IMR-90 (cell line): ENCODE measurements around the gene NEO1. TPM values are rescaled to one million over a fixed set of nuclear protein-coding genes. Genes with fewer than 3 reads are reported as not detected.

Source experiments
- ATAC-seq: fragments of 200-7000 bp; cut with Tn5 transposase; 2 replicates; pipeline ENCODE4 v1.9.1; 2020; ENCODE audit warnings: low read depth, mild to moderate bottlenecking, moderate library complexity
- BruUV-seq: library from RNA; stranded (reverse); fragments of 400-500 nt; replicated peaks from 2 replicates; lab custom pipeline; 2021; lab: Mats Ljungman, UMichigan
- CTCF ChIA-PET: fragments of 300-600 bp; formaldehyde crosslinking; extraction: SDS; loops from one replicate; lab custom pipeline; 2021; ENCODE audit warnings: antibody characterized with exemption; lab: Yijun Ruan, JAX
- POLR2A ChIA-PET: fragments of 300-600 bp; sonication (Branson Sonifier 250); formaldehyde crosslinking; loops from one replicate; lab custom pipeline; 2022; ENCODE audit warnings: antibody characterized with exemption; ENCODE audit not compliant: unreplicated experiment; lab: Charles Lee
- DNase-seq: peaks from one replicate; pipeline ENCODE4 v3.0.0; 2013
- H2AFZ ChIP-seq: replicated peaks from 2 replicates; pipeline ENCODE3; 2013; ENCODE audit warnings: low read length, mild to moderate bottlenecking; ENCODE audit not compliant: poor library complexity
- H2AK5ac ChIP-seq: 2 replicates; pipeline ENCODE4 v1.6.1; 2013; ENCODE audit warnings: low read depth, low read length, inconsistent platforms
- H2AK9ac ChIP-seq: replicated peaks from 2 replicates; pipeline ENCODE3; 2013; ENCODE audit warnings: mild to moderate bottlenecking, low read depth, low read length, moderate library complexity; ENCODE audit not compliant: poor library complexity
- H2BK120ac ChIP-seq: 2 replicates; pipeline ENCODE4 v1.6.1; 2013; ENCODE audit warnings: low read depth, low read length, inconsistent platforms
- H2BK15ac ChIP-seq: 3 replicates; pipeline ENCODE4 v1.6.1; 2013; ENCODE audit warnings: low read depth, low read length, inconsistent platforms
- H2BK20ac ChIP-seq: 2 replicates; pipeline ENCODE4 v1.6.1; 2013; ENCODE audit warnings: low read depth, mild to moderate bottlenecking, inconsistent platforms, low read length, moderate library complexity
- H2BK5ac ChIP-seq: 2 replicates; pipeline ENCODE4 v1.6.1; 2013; ENCODE audit warnings: mild to moderate bottlenecking, low read depth, low read length, inconsistent platforms; ENCODE audit not compliant: poor library complexity, severe bottlenecking
- H3K14ac ChIP-seq: replicated peaks from 2 replicates; pipeline ENCODE4 v1.6.1; 2013; ENCODE audit warnings: low read depth, low read length, inconsistent platforms
- H3K18ac ChIP-seq: 2 replicates; pipeline ENCODE4 v1.6.1; 2013; ENCODE audit warnings: low read depth, low read length, control low read depth
- H3K23ac ChIP-seq: 2 replicates; pipeline ENCODE4 v1.6.1; 2013; ENCODE audit warnings: low read depth, low read length, inconsistent platforms
- H3K27ac ChIP-seq: 2 replicates; pipeline ENCODE4 v1.5.1; 2013; ENCODE audit warnings: mild to moderate bottlenecking, control low read depth, low read length; ENCODE audit not compliant: insufficient read depth
- H3K27me3 ChIP-seq: 2 replicates; pipeline ENCODE4 v1.6.1; 2013; ENCODE audit warnings: low read length; ENCODE audit not compliant: control insufficient read depth, insufficient read depth
- H3K36me3 ChIP-seq: 2 replicates; pipeline ENCODE4 v1.6.1; 2013; ENCODE audit warnings: low read length, mixed read lengths; ENCODE audit not compliant: control insufficient read depth, insufficient read depth
- H3K4ac ChIP-seq: 2 replicates; pipeline ENCODE4 v1.6.1; 2013; ENCODE audit warnings: low read depth, low read length, inconsistent platforms
- H3K4me1 ChIP-seq: 2 replicates; pipeline ENCODE4 v1.6.1; 2013; ENCODE audit warnings: low read length, mixed read lengths; ENCODE audit not compliant: control insufficient read depth, insufficient read depth
- H3K4me2 ChIP-seq: 2 replicates; pipeline ENCODE4 v1.6.1; 2013; ENCODE audit warnings: low read depth, mild to moderate bottlenecking, control low read depth, low read length, moderate library complexity
- H3K4me3 ChIP-seq: 2 replicates; pipeline ENCODE4 v1.5.1; 2013; ENCODE audit warnings: low read depth, mild to moderate bottlenecking, control low read depth, low read length, moderate library complexity; ENCODE audit not compliant: insufficient read depth
- H3K56ac ChIP-seq: 2 replicates; pipeline ENCODE4 v1.6.1; 2013; ENCODE audit warnings: low read length, inconsistent platforms; ENCODE audit not compliant: insufficient read depth; ENCODE audit errors: extremely low read depth
- H3K79me1 ChIP-seq, 2 experiments: 2 replicates each; pipeline ENCODE4 v1.6.1; 2013; ENCODE audit warnings: low read length in 2 of 2, inconsistent platforms in 1 of 2, low read depth in 1 of 2
- H3K9ac ChIP-seq: 2 replicates; pipeline ENCODE4 v1.6.1; 2013; ENCODE audit warnings: low read depth, low read length, control low read depth
- H3K9me1 ChIP-seq: 2 replicates; pipeline ENCODE4 v1.6.1; 2013; ENCODE audit warnings: low read length, inconsistent platforms; ENCODE audit not compliant: insufficient read depth
- H3K9me3 ChIP-seq: 2 replicates; pipeline ENCODE4 v1.6.1; 2013; ENCODE audit warnings: low read length; ENCODE audit not compliant: control insufficient read depth, insufficient read depth
- H4K20me1 ChIP-seq: 2 replicates; pipeline ENCODE4 v1.6.1; 2013; ENCODE audit warnings: low read length, inconsistent platforms; ENCODE audit not compliant: insufficient read depth
- H4K5ac ChIP-seq: 2 replicates; pipeline ENCODE4 v1.6.1; 2013; ENCODE audit warnings: mild to moderate bottlenecking, low read depth, low read length, control low read depth
- H4K8ac ChIP-seq, 2 experiments: 2 replicates each; pipeline ENCODE4 v1.6.1; 2013; ENCODE audit warnings: low read depth in 2 of 2, low read length in 2 of 2, control low read depth in 1 of 2, inconsistent platforms in 1 of 2
- H4K91ac ChIP-seq: 2 replicates; pipeline ENCODE4 v1.6.1; 2013; ENCODE audit warnings: low read depth, low read length, inconsistent platforms; ENCODE audit not compliant: insufficient read depth
- BHLHE40 ChIP-seq: fragments of 150-350 bp; IDR thresholded peaks from 2 replicates; pipeline ENCODE4 v1.6.1; 2016; ENCODE audit warnings: mild to moderate bottlenecking, low read depth, low read length
- FOS ChIP-seq: fragments of 150-350 bp; IDR thresholded peaks from 2 replicates; pipeline ENCODE4 v1.6.1; 2016; ENCODE audit warnings: low read depth, low read length
- MAFK ChIP-seq: IDR thresholded peaks from 2 replicates; pipeline ENCODE4 v1.6.1; 2012; ENCODE audit warnings: low read depth, low read length, improper control_type of control experiment
- MXI1 ChIP-seq: IDR thresholded peaks from 2 replicates; pipeline ENCODE4 v1.6.1; 2012; ENCODE audit warnings: low read depth, mild to moderate bottlenecking, low read length, moderate library complexity, borderline replicate concordance
- RCOR1 ChIP-seq: IDR thresholded peaks from 2 replicates; pipeline ENCODE4 v1.6.1; 2012; ENCODE audit warnings: mild to moderate bottlenecking, low read length, improper control_type of control experiment; ENCODE audit not compliant: insufficient replicate concordance
- RFX5 ChIP-seq: IDR thresholded peaks from 2 replicates; pipeline ENCODE4 v1.8.0; 2012; ENCODE audit warnings: low read depth, mild to moderate bottlenecking, low read length, moderate library complexity
- SMC3 ChIP-seq: fragments of 150-350 bp; IDR thresholded peaks from 2 replicates; pipeline ENCODE4 v1.6.1; 2016; ENCODE audit warnings: low read depth, mild to moderate bottlenecking, antibody characterized with exemption, low read length, moderate library complexity
- WGBS, 2 experiments: methylation state at CpG; one replicate each; pipeline versions ENCODE4 v1.1.5 to v1.1.7; 2013; ENCODE audit warnings: missing lambda C conversion rate in 2 of 2; ENCODE audit not compliant: insufficient read length in 1 of 2; ENCODE audit errors: extremely low coverage in 2 of 2; 5-methylcytosine and 5-hydroxymethylcytosine counted together
- dilution Hi-C: fragments of 300-500 bp; cut with HindIII; formaldehyde crosslinking; loops from one replicate; pipeline ENCODE4 v1.14.3; 2018; ENCODE audit warnings: low sequenced_read_pairs; ENCODE audit not compliant: unreplicated experiment
- in situ Hi-C: fragments of 300-500 bp; cut with MboI; formaldehyde crosslinking; loops from 3 replicates; pipeline ENCODE4 v1.14.3; 2019; ENCODE audit warnings: low sequenced_read_pairs, inconsistent platforms, mixed read lengths
- intact Hi-C: fragments of 100-400 bp; cut with micrococcal nuclease; formaldehyde crosslinking; loops from 2 replicates; pipeline ENCODE4 v1.10.0; 2022
- polyA plus RNA-seq, 3 experiments: library from polyadenylated mRNA; depleted of rRNA; stranded (reverse); fragments of >200 nt; gene quantifications; 2 replicates each; pipeline ENCODE4 v1.2.3, GENCODE V29; 2012; ENCODE audit warnings: low replicate concordance in 1 of 3
- total RNA-seq: library from RNA; depleted of rRNA; stranded (reverse); fragments of >200 nt; gene quantifications from 2 replicates; pipeline ENCODE4 v1.2.3, GENCODE V29; 2012
- TF ChIP-seq, protein P1 (sequence below): fragments of 150-350 bp; IDR thresholded peaks from 2 replicates; pipeline ENCODE4 v1.6.1; 2017; ENCODE audit warnings: mild to moderate bottlenecking, antibody characterized with exemption, low read length, low read depth

The NEO1 gene
- total and polyA plus RNA-seq, 2 of the 4 experiments (the other 2 are of a cell fraction), result 16.3 to 18.5 TPM

DNA sequence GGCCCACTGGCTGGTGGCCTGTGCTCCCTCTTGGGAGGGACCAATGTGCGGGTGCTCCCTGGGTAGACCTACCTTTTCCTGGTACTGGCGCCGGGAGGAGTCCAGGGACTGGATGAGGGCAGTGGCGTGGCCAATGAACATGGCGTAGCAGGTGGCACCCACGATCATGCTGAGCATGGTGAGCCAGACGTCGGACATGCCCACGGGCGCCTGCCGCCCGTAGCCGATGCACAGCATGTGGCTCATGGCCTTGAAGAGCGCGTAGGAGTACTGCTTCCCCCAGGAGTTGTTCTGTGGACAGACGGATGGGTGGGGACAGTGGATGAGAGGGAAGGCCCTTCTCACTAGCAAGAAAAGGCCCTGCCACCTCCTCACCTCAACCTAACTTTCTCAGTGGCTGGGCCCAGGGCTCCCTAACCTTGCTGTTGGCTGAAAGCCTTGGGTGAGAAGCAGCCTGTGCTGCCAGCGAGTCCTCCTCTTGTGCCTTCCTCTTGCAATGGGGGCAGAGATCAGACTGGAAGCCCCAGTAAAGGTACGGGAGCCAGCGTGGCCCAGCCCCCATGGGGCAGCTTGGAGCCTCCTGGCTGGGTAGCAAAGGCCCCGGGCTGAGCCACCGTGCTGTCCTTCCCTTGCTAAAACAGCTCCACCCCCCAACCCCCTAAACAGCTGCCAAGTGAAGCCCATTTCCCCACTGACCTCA is 277.4 kb downstream of the NEO1 start:
- Histone ChIP-seq H3K36me3 (no peaks in the 10 kb centered on the region), H4K5ac (no peak overlapping the region), H3K4me3 (no peak overlapping the region), H3K4ac (no peak overlapping the region), H3K9me1 (no peaks in the 10 kb centered on the region; the same call in 1 of the 2 replicates), H4K91ac (no peak overlapping the region), H3K56ac (no peak overlapping the region), H3K79me1 (no peaks in the 10 kb centered on the region), H2AFZ (no peak overlapping the region), H4K8ac (no peak overlapping the region), H3K27me3 (peaks cover 37% of the 10 kb centered on the region; the same call in 1 of the 2 replicates), H2BK15ac (no peak overlapping the region), H3K9ac (no peak overlapping the region), H3K4me2 (no peak overlapping the region), H2AK5ac (no peak overlapping the region), H3K27ac (no peak overlapping the region), H2BK120ac (no peak overlapping the region), H2BK5ac (no peak overlapping the region), H3K9me3 (no peaks in the 10 kb centered on the region), H2AK9ac (no peak overlapping the region), H2BK20ac (no peak overlapping the region), H3K4me1 (no peaks in the 10 kb centered on the region), H4K20me1 (no peaks in the 10 kb centered on the region), H3K14ac (no peak overlapping the region), H3K23ac (no peak overlapping the region), H3K18ac (no peak overlapping the region)
- intact Hi-C loops, result no loop called here
- ATAC-seq (no peak), DNase-seq (no peak)
- ChIA-PET CTCF (no interaction called here), POLR2A (no interaction called here)
- 90% methylated on average over 3 of the region's 21 CpGs; no CpG with 5 or more reads in 1 of the 2 experiments for WGBS, 2 experiments
- BruUV-seq, result no TSS peak
- dilution Hi-C loops, result no loop called here
- in situ Hi-C loops, result no loop called here
- no peak for TF ChIP-seq SMC3
- TF ChIP-seq MXI1, result no peak
- TF ChIP-seq, protein P1, sequence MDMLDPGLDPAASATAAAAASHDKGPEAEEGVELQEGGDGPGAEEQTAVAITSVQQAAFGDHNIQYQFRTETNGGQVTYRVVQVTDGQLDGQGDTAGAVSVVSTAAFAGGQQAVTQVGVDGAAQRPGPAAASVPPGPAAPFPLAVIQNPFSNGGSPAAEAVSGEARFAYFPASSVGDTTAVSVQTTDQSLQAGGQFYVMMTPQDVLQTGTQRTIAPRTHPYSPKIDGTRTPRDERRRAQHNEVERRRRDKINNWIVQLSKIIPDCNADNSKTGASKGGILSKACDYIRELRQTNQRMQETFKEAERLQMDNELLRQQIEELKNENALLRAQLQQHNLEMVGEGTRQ, result no peak
- no peak for TF ChIP-seq RFX5
- TF ChIP-seq BHLHE40, result no peak
- TF ChIP-seq FOS, result no peak
- TF ChIP-seq MAFK, result no peak
- TF ChIP-seq RCOR1, result no peak
